ENCODE measurements around the gene ZNF236.
"Not testable (repeated sequence)": the region's sequence is repeated elsewhere in the genome, so short reads cannot be mapped to it uniquely, and the experiment has no call there.

The ZNF236 gene

DNA sequence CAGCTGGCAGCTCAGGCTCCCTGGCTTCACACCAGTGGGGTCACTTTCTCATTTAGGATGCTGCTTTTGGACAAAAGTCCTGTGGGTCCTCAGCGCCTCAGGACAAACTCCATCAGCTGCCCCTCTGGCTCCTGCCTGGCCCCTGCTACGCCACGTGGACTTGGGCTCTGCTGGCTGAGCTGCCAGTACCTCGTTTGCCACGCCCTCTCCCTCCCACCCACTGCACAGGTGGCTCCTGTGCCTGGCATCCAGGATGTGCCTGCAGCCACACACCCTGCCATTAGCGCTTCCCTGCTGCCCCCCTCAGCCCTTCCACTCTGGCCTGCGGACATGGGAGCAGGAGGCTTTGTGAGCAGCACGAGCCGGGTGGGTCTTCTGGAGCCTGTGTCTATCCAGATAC lies 118.9 kb downstream of the ZNF236 start:
- H3K9me2 ChIP-seq (ENCODE audit: low read depth, low read length), result no peaks in the 10 kb centered on the region
- H3K4me1 ChIP-seq (ENCODE audit: insufficient read depth, low read length, severe bottlenecking), result no peaks in the 10 kb centered on the region
- H3K27ac ChIP-seq (ENCODE audit: low read depth, low read length, poor library complexity, severe bottlenecking), result no peak overlapping the region
- TF ChIP-seq EZH2 (IDR thresholded peaks at IDR 0.05; ENCODE audit: borderline replicate concordance, low read length), result no peak
- TF ChIP-seq, protein P1, sequence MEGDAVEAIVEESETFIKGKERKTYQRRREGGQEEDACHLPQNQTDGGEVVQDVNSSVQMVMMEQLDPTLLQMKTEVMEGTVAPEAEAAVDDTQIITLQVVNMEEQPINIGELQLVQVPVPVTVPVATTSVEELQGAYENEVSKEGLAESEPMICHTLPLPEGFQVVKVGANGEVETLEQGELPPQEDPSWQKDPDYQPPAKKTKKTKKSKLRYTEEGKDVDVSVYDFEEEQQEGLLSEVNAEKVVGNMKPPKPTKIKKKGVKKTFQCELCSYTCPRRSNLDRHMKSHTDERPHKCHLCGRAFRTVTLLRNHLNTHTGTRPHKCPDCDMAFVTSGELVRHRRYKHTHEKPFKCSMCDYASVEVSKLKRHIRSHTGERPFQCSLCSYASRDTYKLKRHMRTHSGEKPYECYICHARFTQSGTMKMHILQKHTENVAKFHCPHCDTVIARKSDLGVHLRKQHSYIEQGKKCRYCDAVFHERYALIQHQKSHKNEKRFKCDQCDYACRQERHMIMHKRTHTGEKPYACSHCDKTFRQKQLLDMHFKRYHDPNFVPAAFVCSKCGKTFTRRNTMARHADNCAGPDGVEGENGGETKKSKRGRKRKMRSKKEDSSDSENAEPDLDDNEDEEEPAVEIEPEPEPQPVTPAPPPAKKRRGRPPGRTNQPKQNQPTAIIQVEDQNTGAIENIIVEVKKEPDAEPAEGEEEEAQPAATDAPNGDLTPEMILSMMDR (IDR thresholded peaks at IDR 0.05; ENCODE audit: low read length), result no peak
- H3K4me2 ChIP-seq (ENCODE audit: low read length), result no peak overlapping the region
- H4K20me1 ChIP-seq (ENCODE audit: insufficient read depth, low read length), result no peaks in the 10 kb centered on the region
- H3K9me3 ChIP-seq (ENCODE audit: low read length), result no peaks in the 10 kb centered on the region
- no peak overlapping the region for H3K4me3 ChIP-seq (ENCODE audit: low read depth, low read length, poor library complexity, severe bottlenecking)
- no peak overlapping the region for H3K9ac ChIP-seq (ENCODE audit: low read length)
- H2AFZ ChIP-seq (ENCODE audit: low read length), result no peak overlapping the region
- no peaks in the 10 kb centered on the region for H3K79me2 ChIP-seq (ENCODE audit: insufficient read depth, low read length)
- H3F3A ChIP-seq (ENCODE audit: insufficient read depth, low read length), result no peaks in the 10 kb centered on the region
- H3K36me3 ChIP-seq (ENCODE audit: insufficient read depth, low read length), result peaks cover 42% of the 10 kb centered on the region
- no peaks in the 10 kb centered on the region for H3K27me3 ChIP-seq (ENCODE audit: insufficient read depth, low read length)

DNA sequence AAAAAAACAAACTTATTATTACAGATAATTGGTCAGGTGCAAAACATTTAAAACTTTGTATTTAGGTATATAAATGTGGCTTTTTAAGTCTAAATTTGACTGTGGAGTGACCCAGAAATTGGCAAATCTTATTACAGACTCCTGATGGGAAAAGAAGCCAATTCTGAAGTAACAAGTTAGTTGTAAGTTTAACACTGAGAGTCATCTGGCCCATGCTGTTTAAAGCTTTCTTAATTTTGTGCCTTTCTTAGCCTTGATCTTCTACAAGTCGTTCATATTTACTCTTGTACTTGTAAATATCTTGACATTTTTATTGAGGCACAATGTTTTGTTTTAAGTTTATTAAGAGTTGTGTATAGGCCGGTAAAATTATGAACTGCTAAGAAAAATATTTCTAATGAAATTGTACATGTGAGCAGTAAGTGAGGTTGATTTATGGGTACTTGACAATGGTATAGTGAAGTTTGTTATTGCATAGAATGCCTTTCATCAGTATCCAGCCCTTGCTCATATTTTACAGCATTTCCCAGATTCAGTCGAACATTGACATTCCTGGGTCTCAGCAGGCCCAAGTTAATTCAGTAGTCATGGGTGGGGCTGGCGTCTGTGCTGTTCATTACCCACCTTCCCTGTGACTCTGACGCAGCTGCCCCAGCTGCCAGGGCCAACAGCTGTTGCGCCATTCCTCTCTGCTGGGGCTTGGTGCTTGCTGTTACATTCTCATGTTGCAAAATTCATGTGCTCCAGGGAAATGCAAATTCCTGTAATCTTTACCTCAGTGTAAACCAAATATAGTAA lies 121.4 kb downstream of the ZNF236 start:
- peaks cover 39% of the 10 kb centered on the region for H3K36me3 ChIP-seq (ENCODE audit: insufficient read depth, low read length)
- H3K9ac ChIP-seq (ENCODE audit: low read length), result no peak overlapping the region

DNA sequence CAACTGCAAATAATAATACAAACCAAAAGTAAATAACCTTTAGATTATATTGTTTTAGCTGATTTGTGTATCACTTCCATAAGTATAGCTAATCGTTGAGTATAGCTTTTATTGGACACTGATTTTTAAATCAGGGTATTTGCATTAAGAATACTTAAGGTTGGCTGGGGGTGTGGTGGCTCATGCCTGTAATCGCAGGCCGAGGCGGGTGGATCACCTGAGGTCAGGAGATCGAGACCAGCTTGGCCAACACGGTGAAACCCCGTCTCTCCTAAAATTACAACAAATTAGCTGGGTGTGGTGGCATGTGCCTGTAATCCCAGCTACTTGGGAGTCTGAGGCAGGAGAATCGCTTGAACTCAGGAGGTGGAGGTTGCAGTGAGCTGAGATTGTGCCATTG lies 122.0 kb downstream of the ZNF236 start:
- H3K4me3 ChIP-seq (ENCODE audit: low read depth, low read length, poor library complexity, severe bottlenecking); H3K79me2 ChIP-seq (ENCODE audit: insufficient read depth, low read length); H3F3A ChIP-seq (ENCODE audit: insufficient read depth, low read length); H3K9ac ChIP-seq (ENCODE audit: low read length); H4K20me1 ChIP-seq (ENCODE audit: insufficient read depth, low read length); H3K9me2 ChIP-seq (ENCODE audit: low read depth, low read length); H2AFZ ChIP-seq (ENCODE audit: low read length); H3K4me2 ChIP-seq (ENCODE audit: low read length); H3K9me3 ChIP-seq (ENCODE audit: low read length); H3K27ac ChIP-seq (ENCODE audit: low read depth, low read length, poor library complexity, severe bottlenecking); H3K27me3 ChIP-seq (ENCODE audit: insufficient read depth, low read length); H3K4me1 ChIP-seq (ENCODE audit: insufficient read depth, low read length, severe bottlenecking): not testable (repeated sequence)
- peaks cover 39% of the 10 kb centered on the region for H3K36me3 ChIP-seq (ENCODE audit: insufficient read depth, low read length)

More for the DNA sequence above, 121.4 kb downstream of the ZNF236 start:
- Histone ChIP-seq H3K9me3 (ENCODE audit: low read length) (no peaks in the 10 kb centered on the region), H4K20me1 (ENCODE audit: insufficient read depth, low read length) (no peaks in the 10 kb centered on the region), H3K4me2 (ENCODE audit: low read length) (no peak overlapping the region), H3F3A (ENCODE audit: insufficient read depth, low read length) (no peaks in the 10 kb centered on the region), H3K79me2 (ENCODE audit: insufficient read depth, low read length) (no peaks in the 10 kb centered on the region), H3K27ac (ENCODE audit: low read depth, low read length, poor library complexity, severe bottlenecking) (no peak overlapping the region), H3K9me2 (ENCODE audit: low read depth, low read length) (no peaks in the 10 kb centered on the region), H2AFZ (ENCODE audit: low read length) (no peak overlapping the region), H3K4me1 (ENCODE audit: insufficient read depth, low read length, severe bottlenecking) (no peaks in the 10 kb centered on the region), H3K4me3 (ENCODE audit: low read depth, low read length, poor library complexity, severe bottlenecking) (no peak overlapping the region), H3K27me3 (ENCODE audit: insufficient read depth, low read length) (no peaks in the 10 kb centered on the region)
- TF ChIP-seq EZH2 (IDR thresholded peaks at IDR 0.05; ENCODE audit: borderline replicate concordance, low read length), result no peak
- TF ChIP-seq, protein P1 (IDR thresholded peaks at IDR 0.05; ENCODE audit: low read length), result no peak

DNA sequence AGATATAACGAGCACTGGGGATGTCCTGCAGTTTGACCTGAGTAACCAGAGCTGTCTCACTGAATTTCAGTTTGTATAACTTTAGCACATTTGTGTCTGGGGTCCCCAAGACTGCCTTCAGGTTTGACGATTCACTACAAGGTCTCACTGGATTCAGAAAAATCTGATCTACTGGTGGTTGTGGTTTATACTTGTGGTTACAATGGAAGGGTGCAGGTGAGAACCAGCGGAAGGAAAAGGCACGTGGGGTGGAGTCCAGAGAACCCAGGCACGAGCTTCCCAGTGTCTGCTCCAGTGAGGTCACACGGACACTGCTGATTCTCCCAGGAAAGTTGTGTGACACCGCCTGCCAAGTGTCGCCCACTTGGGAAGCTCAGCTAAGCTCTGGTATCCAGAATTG lies 126.0 kb downstream of the ZNF236 start:
- H2AFZ ChIP-seq (ENCODE audit: low read length), result no peak overlapping the region
- H3K4me1 ChIP-seq (ENCODE audit: insufficient read depth, low read length, severe bottlenecking), result no peaks in the 10 kb centered on the region
- TF ChIP-seq EZH2 (IDR thresholded peaks at IDR 0.05; ENCODE audit: borderline replicate concordance, low read length), result no peak
- TF ChIP-seq, protein P1 (IDR thresholded peaks at IDR 0.05; ENCODE audit: low read length), result no peak
- no peak overlapping the region for H3K4me2 ChIP-seq (ENCODE audit: low read length)
- H3K79me2 ChIP-seq (ENCODE audit: insufficient read depth, low read length), result no peaks in the 10 kb centered on the region
- no peak overlapping the region for H3K27ac ChIP-seq (ENCODE audit: low read depth, low read length, poor library complexity, severe bottlenecking)
- H3K36me3 ChIP-seq (ENCODE audit: insufficient read depth, low read length), result peaks cover 62% of the 10 kb centered on the region
- H3K9ac ChIP-seq (ENCODE audit: low read length), result no peak overlapping the region
- H3K4me3 ChIP-seq (ENCODE audit: low read depth, low read length, poor library complexity, severe bottlenecking), result no peak overlapping the region
- H3K27me3 ChIP-seq (ENCODE audit: insufficient read depth, low read length), result no peaks in the 10 kb centered on the region
- H4K20me1 ChIP-seq (ENCODE audit: insufficient read depth, low read length), result no peaks in the 10 kb centered on the region
- H3K9me3 ChIP-seq (ENCODE audit: low read length), result no peaks in the 10 kb centered on the region
- no peaks in the 10 kb centered on the region for H3K9me2 ChIP-seq (ENCODE audit: low read depth, low read length)
- no peaks in the 10 kb centered on the region for H3F3A ChIP-seq (ENCODE audit: insufficient read depth, low read length)
